GM23338 (cell line): Measurements from ENCODE around the gene MAP1S. TPM values are rescaled to one million over a fixed set of nuclear protein-coding genes. Genes with fewer than 3 reads are reported as not detected.

Experiments
- ATAC-seq: fragments of 200-7000 bp; cut with Tn5 transposase; 3 replicates; pipeline ENCODE4 v1.9.1; 2020
- DNase-seq: peaks from one replicate; pipeline ENCODE4 v3.0.0-alpha.2; 2015; ENCODE audit warnings: low spot score
- H2AFZ ChIP-seq: fragments of 200-600 bp; sonication (generic); 2 replicates; pipeline ENCODE4 v1.8.0; 2016; ENCODE audit warnings: antibody characterized with exemption, mild to moderate bottlenecking, moderate library complexity
- H3F3A ChIP-seq: fragments of 200-600 bp; sonication (generic); replicated peaks from 2 replicates; pipeline ENCODE4 v1.8.0; 2017; ENCODE audit warnings: antibody characterized with exemption, mixed run types, low read depth
- H3K27ac ChIP-seq: fragments of 200-600 bp; sonication (generic); 2 replicates; pipeline ENCODE4 v1.6.1; 2016; ENCODE audit warnings: low read depth
- H3K27me3 ChIP-seq: fragments of 200-600 bp; sonication (generic); 2 replicates; pipeline ENCODE4 v1.8.0; 2016; ENCODE audit warnings: mild to moderate bottlenecking, mixed run types, moderate library complexity; ENCODE audit not compliant: insufficient read depth
- H3K36me3 ChIP-seq: fragments of 200-600 bp; sonication (generic); 2 replicates; pipeline ENCODE4 v1.8.0; 2016; ENCODE audit warnings: mild to moderate bottlenecking; ENCODE audit not compliant: insufficient read depth
- H3K4me1 ChIP-seq: fragments of 200-600 bp; sonication (generic); 2 replicates; pipeline ENCODE4 v1.8.0; 2016; ENCODE audit warnings: mild to moderate bottlenecking, moderate library complexity; ENCODE audit not compliant: insufficient read depth
- H3K4me2 ChIP-seq: fragments of 200-600 bp; sonication (generic); 2 replicates; pipeline ENCODE4 v1.7.1; 2017; ENCODE audit warnings: mixed run types
- H3K4me3 ChIP-seq: fragments of 200-600 bp; sonication (generic); 2 replicates; pipeline ENCODE4 v1.6.1; 2016; ENCODE audit warnings: mixed run types
- H3K79me2 ChIP-seq: fragments of 200-600 bp; sonication (generic); replicated peaks from 2 replicates; pipeline ENCODE4 v1.8.0; 2017; ENCODE audit warnings: mild to moderate bottlenecking; ENCODE audit not compliant: insufficient read depth
- H3K9me2 ChIP-seq: fragments of 200-600 bp; sonication (generic); 2 replicates; pipeline ENCODE4 v1.8.0; 2017; ENCODE audit not compliant: insufficient read depth
- H4K20me1 ChIP-seq: fragments of 200-600 bp; sonication (generic); replicated peaks from 2 replicates; pipeline ENCODE4 v1.8.0; 2017; ENCODE audit warnings: mild to moderate bottlenecking; ENCODE audit not compliant: insufficient read depth
- H3K27ac Mint-ChIP-seq: 2 replicates; pipeline ENCODE4 v1.8.0; 2020; ENCODE audit warnings: inconsistent platforms, mild to moderate bottlenecking, moderate library complexity, mixed read lengths
- H3K27me3 Mint-ChIP-seq: 3 replicates; pipeline ENCODE4 v1.8.0; 2022; ENCODE audit warnings: low read depth, mild to moderate bottlenecking, moderate library complexity, mixed read lengths, inconsistent platforms; ENCODE audit not compliant: insufficient read depth, poor library complexity
- H3K36me3 Mint-ChIP-seq: 3 replicates; pipeline ENCODE4 v1.8.0; 2021; ENCODE audit warnings: low read depth, mild to moderate bottlenecking, inconsistent platforms, moderate library complexity, mixed read lengths
- H3K4me1 Mint-ChIP-seq: 3 replicates; pipeline ENCODE4 v1.8.0; 2020; ENCODE audit warnings: mild to moderate bottlenecking, inconsistent platforms, mixed read lengths
- H3K4me3 Mint-ChIP-seq: 3 replicates; pipeline ENCODE4 v1.8.0; 2021; ENCODE audit warnings: moderate library complexity, mild to moderate bottlenecking, inconsistent platforms, mixed read lengths
- H3K9me3 Mint-ChIP-seq: 3 replicates; pipeline ENCODE4 v1.8.0; 2020; ENCODE audit warnings: moderate library complexity, mild to moderate bottlenecking, inconsistent platforms, mixed read lengths
- EZH2phosphoT487 ChIP-seq: fragments of 200-600 bp; sonication (generic); IDR thresholded peaks from one replicate; pipeline ENCODE4 v1.8.1; 2018; ENCODE audit warnings: antibody characterized with exemption; ENCODE audit not compliant: unreplicated experiment
- JUNB ChIP-seq: IDR thresholded peaks from one replicate; pipeline ENCODE4 v1.6.1; 2016; ENCODE audit warnings: antibody characterized with exemption; ENCODE audit not compliant: unreplicated experiment
- NANOG ChIP-seq: IDR thresholded peaks from 2 replicates; pipeline ENCODE4 v1.6.1; 2016; ENCODE audit warnings: antibody characterized with exemption, borderline replicate concordance
- POLR2AphosphoS5 ChIP-seq: IDR thresholded peaks from 2 replicates; pipeline ENCODE4 v1.6.1; 2016; ENCODE audit warnings: antibody characterized with exemption, low read depth
- REST ChIP-seq: IDR thresholded peaks from one replicate; pipeline ENCODE4 v1.6.1; 2018; ENCODE audit warnings: antibody characterized with exemption; ENCODE audit not compliant: unreplicated experiment
- polyA plus RNA-seq: library from polyadenylated mRNA; unstranded; fragments of >200 nt; fragmentation: Nextera tagmentation; extraction: Ambion mirVana; gene quantifications from 2 replicates; pipeline ENCODE4 v1.2.1, GENCODE V29; 2016
- total RNA-seq: library from RNA; depleted of rRNA; stranded (reverse); fragments of >200 nt; shearing (Covaris generic); gene quantifications from 2 replicates; pipeline ENCODE4 v1.2.3, GENCODE V29; 2014
- TF ChIP-seq, protein P1 (sequence below): IDR thresholded peaks from 2 replicates; pipeline ENCODE4 v1.6.1; 2016; ENCODE audit warnings: antibody characterized with exemption

Gene MAP1S
- total and polyA plus RNA-seq, 2 experiments from 2014 or later = 102 to 104 TPM

DNA sequence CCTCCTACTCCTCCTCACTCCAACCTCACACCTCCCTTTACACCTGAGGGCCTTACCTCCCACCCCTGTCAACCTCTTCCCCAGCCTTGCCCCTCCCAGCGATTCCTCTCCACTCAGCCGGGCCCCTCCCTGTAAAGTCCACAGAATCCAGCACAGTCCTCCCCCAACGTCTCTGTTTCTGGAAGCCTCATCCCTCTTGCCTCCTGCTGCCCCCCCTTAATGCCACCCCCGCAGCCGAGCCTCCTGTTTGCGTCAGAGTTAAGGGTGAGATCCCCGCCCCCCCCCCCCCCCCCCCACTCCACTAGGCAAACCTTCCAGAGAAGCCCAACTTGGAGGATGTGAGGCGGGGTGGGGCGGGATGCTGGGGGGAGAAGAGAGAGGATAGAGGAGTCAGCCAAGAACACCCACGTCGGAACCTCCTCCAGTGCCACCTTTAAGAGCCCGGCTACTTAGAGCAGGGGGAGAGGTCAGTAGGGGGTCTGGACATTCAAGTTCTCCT lies 33.2 kb upstream of the MAP1S start:
- peak overlapping the region; percentile 69; the same call in 1 of the 2 replicates for H3K27ac ChIP-seq
- no peak overlapping the region for H2AFZ ChIP-seq
- H3K4me3 ChIP-seq = peak overlapping the region; percentile 97
- DNase-seq (peak; percentile 69), ATAC-seq (peak; percentile 15)
- TF ChIP-seq JUNB (no peak), NANOG (no peak)
- Mint-ChIP-seq H3K27me3 (peaks cover 14% of the 10 kb centered on the region), H3K4me1 (peaks cover 16% of the 10 kb centered on the region), H3K4me3 (peak overlapping the region; percentile 100), H3K36me3 (peaks cover 18% of the 10 kb centered on the region), H3K27ac (peak overlapping the region; percentile 85; the same call in 1 of the 2 replicates), H3K9me3 (peaks cover 2% of the 10 kb centered on the region; the same call in 1 of the 3 replicates)
- H3K27me3 ChIP-seq = peaks cover 3% of the 10 kb centered on the region; the same call in 1 of the 2 replicates
- H4K20me1 ChIP-seq = peaks cover 20% of the 10 kb centered on the region
- peaks cover 12% of the 10 kb centered on the region; the same call in 1 of the 2 replicates for H3F3A ChIP-seq
- peaks cover 14% of the 10 kb centered on the region for H3K4me1 ChIP-seq
- H3K9me2 ChIP-seq = no peaks in the 10 kb centered on the region
- no peaks in the 10 kb centered on the region for H3K36me3 ChIP-seq
- H3K4me2 ChIP-seq = peak overlapping the region; percentile 90
- H3K79me2 ChIP-seq = peaks cover 54% of the 10 kb centered on the region

- no peaks in the 10 kb centered on the region for H3K36me3 ChIP-seq
- peak overlapping the region; percentile 86 for H3K27ac ChIP-seq
- TF ChIP-seq POLR2AphosphoS5 (peak; percentile 74), EZH2phosphoT487 (no peak), JUNB (no peak), REST (peak; percentile 2)
- TF ChIP-seq, protein P1, sequence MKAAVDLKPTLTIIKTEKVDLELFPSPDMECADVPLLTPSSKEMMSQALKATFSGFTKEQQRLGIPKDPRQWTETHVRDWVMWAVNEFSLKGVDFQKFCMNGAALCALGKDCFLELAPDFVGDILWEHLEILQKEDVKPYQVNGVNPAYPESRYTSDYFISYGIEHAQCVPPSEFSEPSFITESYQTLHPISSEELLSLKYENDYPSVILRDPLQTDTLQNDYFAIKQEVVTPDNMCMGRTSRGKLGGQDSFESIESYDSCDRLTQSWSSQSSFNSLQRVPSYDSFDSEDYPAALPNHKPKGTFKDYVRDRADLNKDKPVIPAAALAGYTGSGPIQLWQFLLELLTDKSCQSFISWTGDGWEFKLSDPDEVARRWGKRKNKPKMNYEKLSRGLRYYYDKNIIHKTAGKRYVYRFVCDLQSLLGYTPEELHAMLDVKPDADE = peak; percentile 54
- no peaks in the 10 kb centered on the region for H3K9me2 ChIP-seq
- ATAC-seq = peak; percentile 19
- Mint-ChIP-seq H3K27me3 (peaks cover 14% of the 10 kb centered on the region), H3K9me3 (peaks cover 2% of the 10 kb centered on the region; the same call in 1 of the 3 replicates), H3K4me3 (peak overlapping the region; percentile 100), H3K27ac (peak overlapping the region; percentile 85; the same call in 1 of the 2 replicates), H3K36me3 (peaks cover 18% of the 10 kb centered on the region), H3K4me1 (peaks cover 12% of the 10 kb centered on the region)
- H3K27me3 ChIP-seq = no peaks in the 10 kb centered on the region
- peaks cover 49% of the 10 kb centered on the region for H3K79me2 ChIP-seq
- peaks cover 12% of the 10 kb centered on the region; the same call in 1 of the 2 replicates for H3F3A ChIP-seq
- peaks cover 10% of the 10 kb centered on the region for H3K4me1 ChIP-seq
- no peak overlapping the region for H2AFZ ChIP-seq
- peaks cover 15% of the 10 kb centered on the region for H4K20me1 ChIP-seq
- peak; percentile 90 for DNase-seq
- H3K4me2 ChIP-seq = peak overlapping the region; percentile 90
- H3K4me3 ChIP-seq = peak overlapping the region; percentile 97
These were observed 32.7 kb upstream of the MAP1S start for GRCh38 chr19:17686592-17687024.
